ENCODE measurements around the gene MSH5.
A peak's percentile ranks its signal among the peaks of the same experiment; 100 is the strongest.

- TF ChIP-seq CTCF (conservative IDR thresholded peaks at IDR 0.05 in 1 of 2, IDR thresholded peaks at IDR 0.05 in 1 of 2; ENCODE audit: low read depth in 1 of 2, low read length in 2 of 2) (peak in 1 of 2 donors; percentile 33), EZH2 (IDR thresholded peaks at IDR 0.05; ENCODE audit: low read length, missing control alignments) (no peak)
Observed at GRCh38 chr6:31728767-31729514, 10.9 kb upstream of the MSH5 start, which contains the start of gene DDAH2.

Data from fibroblast of lung (primary cell).